Stimulated activated CD8-positive, alpha-beta memory T cell treated with anti-CD3 and anti-CD28 coated beads, Interleukin-15, amount 100 ng/mL, for 1 hour (primary cell): ENCODE results near the gene FCN3.
A peak's percentile ranks its signal among the peaks of the same experiment; 100 is the strongest.
"Not testable (repeated sequence)": the region's sequence is repeated elsewhere in the genome, so short reads cannot be mapped to it uniquely, and the experiment has no call there.

Experiments
- DNase-seq: peaks from one replicate; pipeline ENCODE4 v3.0.0-alpha.2; 2020; ENCODE audit warnings: low read depth

Gene FCN3

GRCh38 chr1:27399251-27400025, 24.8 kb upstream of the FCN3 start:
- DNase-seq, result no peak

- no peak for DNase-seq
These were observed 24.0 kb upstream of the FCN3 start for GRCh38 chr1:27398405-27399149.

- DNase-seq, result no peak
These were observed 23.1 kb upstream of the FCN3 start for GRCh38 chr1:27397749-27398148.

- DNase-seq, result no peak
These were observed 22.5 kb upstream of the FCN3 start for GRCh38 chr1:27397110-27397509.

GRCh38 chr1:27395441-27396195, 21.0 kb upstream of the FCN3 start:
- peak; percentile 63 for DNase-seq

- DNase-seq, result no peak
These were observed 20.3 kb upstream of the FCN3 start for GRCh38 chr1:27394925-27395324.

GRCh38 chr1:27394282-27394658, 19.6 kb upstream of the FCN3 start:
- no peak for DNase-seq

- no peak for DNase-seq
These were observed 19.1 kb upstream of the FCN3 start for GRCh38 chr1:27393641-27394281.

GRCh38 chr1:27392778-27393635, 18.4 kb upstream of the FCN3 start:
- no peak for DNase-seq

- peak; percentile 87 for DNase-seq
These were observed 17.6 kb upstream of the FCN3 start, which contains the start of gene GPR3 for GRCh38 chr1:27392096-27392777. Gene GPR3, plus strand, starts transcription at chr1:27392622. Its CDS starts 1,177 bp downstream, at chr1:27393799.

GRCh38 chr1:27391511-27392095, 17.0 kb upstream of the FCN3 start:
- no peak for DNase-seq

- peak; percentile 67 for DNase-seq
These were observed 13.8 kb upstream of the FCN3 start for GRCh38 chr1:27388337-27389005.

- DNase-seq, result not testable (repeated sequence)
These were observed 10.2 kb upstream of the FCN3 start for GRCh38 chr1:27384797-27385196.

- DNase-seq, result no peak
These were observed 9.0 kb upstream of the FCN3 start for GRCh38 chr1:27383661-27384060.

- no peak for DNase-seq
These were observed 8.5 kb upstream of the FCN3 start, which contains the start of gene CD164L2 for GRCh38 chr1:27383039-27383605. Gene CD164L2, minus strand, starts transcription at chr1:27383333. Its CDS starts 94 bp downstream, at chr1:27383239.

GRCh38 chr1:27381969-27382762, 7.5 kb upstream of the FCN3 start:
- no peak for DNase-seq

- no peak for DNase-seq
These were observed 6.4 kb upstream of the FCN3 start for GRCh38 chr1:27380766-27381733.
